HG02973 (cell line): ENCODE data around the gene MYO19.
A peak's percentile ranks its signal among the peaks of the same experiment; 100 is the strongest.

Source experiments
- ATAC-seq: cut with Tn5 transposase; IDR thresholded peaks from one replicate; pipeline ENCODE4 v1.9.1; 2021; ENCODE audit warnings: moderate library complexity; ENCODE audit not compliant: unreplicated experiment

MYO19 gene

GRCh38 chr17:36534840-36535668, at the start of gene MYO19, which contains the start of gene PIGW:
Gene MYO19, minus strand, starts transcription at chr17:36534868. Its CDS starts 2,330 bp downstream, at chr17:36532538.
Gene PIGW, plus strand, starts transcription at chr17:36534987. Its CDS starts 2,115 bp downstream, at chr17:36537102.
- peak; percentile 69 for ATAC-seq

- ATAC-seq: no peak
Measured at GRCh38 chr17:36583787-36584186, 49.1 kb upstream of the MYO19 start.

- ATAC-seq: no peak
Measured at GRCh38 chr17:36578671-36579070, 44.0 kb upstream of the MYO19 start.

GRCh38 chr17:36576793-36577192, 42.1 kb upstream of the MYO19 start:
- no peak for ATAC-seq

- no peak for ATAC-seq
Measured at GRCh38 chr17:36575028-36575427, 40.4 kb upstream of the MYO19 start.

GRCh38 chr17:36566081-36566480, 31.4 kb upstream of the MYO19 start:
- ATAC-seq: no peak

- no peak for ATAC-seq
Measured at GRCh38 chr17:36553459-36553858, 18.8 kb upstream of the MYO19 start.

GRCh38 chr17:36550491-36551417, 16.1 kb upstream of the MYO19 start:
- no peak for ATAC-seq

GRCh38 chr17:36547776-36548175, 13.1 kb upstream of the MYO19 start:
- no peak for ATAC-seq

- ATAC-seq: no peak
Measured at GRCh38 chr17:36546418-36547093, 11.9 kb upstream of the MYO19 start.

GRCh38 chr17:36545465-36546417, 11.1 kb upstream of the MYO19 start:
- peak; percentile 52 for ATAC-seq

GRCh38 chr17:36545077-36545464, 10.4 kb upstream of the MYO19 start:
- peak; percentile 38 for ATAC-seq

- peak; percentile 50 for ATAC-seq
Measured at GRCh38 chr17:36544307-36545076, 9.8 kb upstream of the MYO19 start, which contains the start of gene GGNBP2. Gene GGNBP2, plus strand, starts transcription at chr17:36544919. Its CDS starts 806 bp downstream, at chr17:36545725.

GRCh38 chr17:36544044-36544306, 9.3 kb upstream of the MYO19 start:
- ATAC-seq: no peak

GRCh38 chr17:36542755-36543154, 8.1 kb upstream of the MYO19 start:
- ATAC-seq: no peak

- no peak for ATAC-seq
Measured at GRCh38 chr17:36540696-36541095, 6.0 kb upstream of the MYO19 start.

- ATAC-seq: no peak
Measured at GRCh38 chr17:36535669-36536081, 1.0 kb upstream of the MYO19 start.

- peak; percentile 24 for ATAC-seq
Measured at GRCh38 chr17:36533935-36534839, 481 bp downstream of the MYO19 start.
